ENCODE results near the gene PHYH.
"Not testable (repeated sequence)": the region's sequence is repeated elsewhere in the genome, so short reads cannot be mapped to it uniquely, and the experiment has no call there.

Gene PHYH

DNA sequence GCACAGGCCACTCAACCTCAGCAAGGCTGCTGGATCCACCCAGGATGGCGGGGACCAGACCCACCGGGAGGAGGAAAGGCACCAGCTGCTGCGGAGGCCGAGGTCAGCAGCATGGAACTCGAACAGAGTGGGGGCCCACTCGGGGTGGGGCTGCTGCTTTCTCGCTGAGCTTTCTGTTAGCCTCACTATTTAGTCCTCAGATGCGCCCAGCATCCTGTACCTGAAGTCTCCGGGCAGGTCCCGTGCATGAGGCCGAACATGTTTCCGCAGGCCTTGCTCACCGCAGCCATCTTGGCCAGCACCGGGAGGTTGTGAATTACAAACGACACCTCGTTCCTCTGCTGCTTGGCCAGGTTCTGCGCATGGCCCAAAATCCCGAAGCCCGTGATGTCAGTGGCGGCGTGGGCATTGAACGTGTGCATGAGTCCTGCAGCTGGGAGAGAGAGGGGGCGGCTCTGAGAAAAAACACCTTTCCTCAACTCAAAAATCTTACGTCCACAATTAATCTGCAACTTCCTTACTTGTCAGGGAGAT is 22.8 kb upstream of the PHYH start:
- no peak for DNase-seq

GRCh38 chr10:13321576-13321975 is 21.7 kb upstream of the PHYH start:
- DNase-seq: no peak

GRCh38 chr10:13319166-13319565 is 19.3 kb upstream of the PHYH start:
- no peak for DNase-seq

DNA sequence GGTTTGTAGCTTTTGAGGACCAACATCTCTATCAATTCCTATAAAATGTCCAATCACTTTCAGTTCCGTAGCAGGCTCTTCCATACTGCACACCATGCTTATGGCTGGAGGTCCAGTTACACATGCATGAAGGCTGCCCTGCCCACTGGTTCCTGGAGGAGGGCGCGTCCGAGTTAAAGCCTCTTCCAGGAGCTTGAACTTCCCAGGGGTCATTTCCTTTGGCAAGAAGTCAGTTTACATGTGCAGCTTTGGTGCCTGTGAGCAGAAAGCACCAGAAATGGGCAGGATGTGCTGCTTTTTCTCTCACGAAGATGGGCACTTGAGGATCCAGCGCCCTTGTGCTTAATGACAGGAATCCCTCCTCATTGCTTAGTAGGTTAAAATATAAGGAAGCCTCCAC is 17.6 kb upstream of the PHYH start:
- no peak for DNase-seq

DNA sequence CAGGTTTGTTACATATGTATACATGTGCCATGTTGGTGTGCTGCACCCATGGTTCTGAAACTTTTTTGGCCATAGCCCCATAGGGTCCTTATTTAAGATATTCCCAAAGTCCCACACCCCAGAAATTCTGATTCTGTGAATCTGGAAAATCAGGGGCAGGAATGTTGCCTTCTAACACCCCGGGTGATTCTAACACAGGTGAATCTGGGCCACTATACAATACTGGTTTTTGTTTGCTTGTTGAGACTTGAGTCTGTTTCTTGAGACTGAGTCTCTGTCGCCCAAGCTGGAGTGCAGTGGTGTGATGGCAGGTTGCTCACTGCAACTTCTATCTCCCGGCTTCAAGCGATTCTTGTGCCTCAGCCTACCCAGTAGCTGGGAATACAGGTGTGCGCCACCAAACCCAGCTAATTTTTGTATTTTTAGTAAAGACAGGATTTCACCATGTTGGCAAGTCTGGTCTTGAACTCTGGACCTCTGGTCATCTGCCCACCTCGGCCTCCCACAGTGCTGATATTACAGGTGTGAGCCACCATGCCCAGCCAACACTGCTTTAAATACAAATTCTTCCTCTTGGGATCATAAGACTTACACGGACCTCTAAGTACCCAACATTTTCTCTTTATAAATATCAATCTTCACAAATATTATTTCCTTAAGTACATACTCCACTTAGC is 16.9 kb upstream of the PHYH start:
- DNase-seq: no peak

- DNase-seq: no peak
Measured at GRCh38 chr10:13315361-13315760, 15.5 kb upstream of the PHYH start.

- no peak for DNase-seq
Measured at GRCh38 chr10:13311177-13311575, 11.3 kb upstream of the PHYH start.

- no peak for DNase-seq
Measured at GRCh38 chr10:13310518-13311176, 10.8 kb upstream of the PHYH start.

DNA sequence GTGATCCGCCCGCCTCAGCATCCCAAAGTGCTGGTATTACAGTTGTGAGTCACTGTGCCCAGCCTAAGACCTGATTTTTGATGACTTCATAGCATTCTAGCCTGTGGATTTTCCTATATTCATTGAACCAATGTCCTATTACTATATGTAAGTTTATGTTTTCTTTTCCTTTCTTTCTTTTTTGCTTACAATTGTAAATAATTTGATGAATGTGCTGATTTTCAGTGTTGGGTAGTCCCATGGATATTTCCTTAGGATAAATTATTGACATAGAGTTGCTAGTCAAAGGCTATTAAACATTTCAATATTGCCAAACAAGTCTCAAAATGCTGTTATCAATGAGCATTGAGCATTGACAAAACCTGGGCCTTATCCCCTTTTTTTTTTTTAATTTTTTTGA is 9.9 kb upstream of the PHYH start:
- no peak for DNase-seq

DNA sequence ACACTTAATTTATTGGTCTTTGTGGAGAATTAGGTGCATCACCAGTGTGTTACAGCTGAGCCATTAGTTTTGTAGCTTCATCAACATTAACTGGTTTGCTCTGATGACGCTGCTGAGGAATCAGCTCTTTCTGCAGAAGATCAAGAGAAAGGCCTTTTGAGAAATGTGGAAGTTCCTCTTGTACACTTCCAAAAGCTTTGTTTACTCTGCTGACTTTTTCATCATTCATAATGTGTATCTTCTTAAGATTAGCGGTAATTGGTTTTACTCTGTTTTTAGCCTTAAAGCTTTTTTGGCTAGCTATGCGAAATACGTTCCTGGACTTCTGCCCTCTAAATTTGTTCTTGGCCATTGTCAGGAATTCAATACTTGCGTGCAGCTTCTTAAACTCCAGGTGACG is 8.2 kb upstream of the PHYH start:
- DNase-seq: no peak

- DNase-seq: no peak
Measured at GRCh38 chr10:13306103-13306502, 6.2 kb upstream of the PHYH start.

DNA sequence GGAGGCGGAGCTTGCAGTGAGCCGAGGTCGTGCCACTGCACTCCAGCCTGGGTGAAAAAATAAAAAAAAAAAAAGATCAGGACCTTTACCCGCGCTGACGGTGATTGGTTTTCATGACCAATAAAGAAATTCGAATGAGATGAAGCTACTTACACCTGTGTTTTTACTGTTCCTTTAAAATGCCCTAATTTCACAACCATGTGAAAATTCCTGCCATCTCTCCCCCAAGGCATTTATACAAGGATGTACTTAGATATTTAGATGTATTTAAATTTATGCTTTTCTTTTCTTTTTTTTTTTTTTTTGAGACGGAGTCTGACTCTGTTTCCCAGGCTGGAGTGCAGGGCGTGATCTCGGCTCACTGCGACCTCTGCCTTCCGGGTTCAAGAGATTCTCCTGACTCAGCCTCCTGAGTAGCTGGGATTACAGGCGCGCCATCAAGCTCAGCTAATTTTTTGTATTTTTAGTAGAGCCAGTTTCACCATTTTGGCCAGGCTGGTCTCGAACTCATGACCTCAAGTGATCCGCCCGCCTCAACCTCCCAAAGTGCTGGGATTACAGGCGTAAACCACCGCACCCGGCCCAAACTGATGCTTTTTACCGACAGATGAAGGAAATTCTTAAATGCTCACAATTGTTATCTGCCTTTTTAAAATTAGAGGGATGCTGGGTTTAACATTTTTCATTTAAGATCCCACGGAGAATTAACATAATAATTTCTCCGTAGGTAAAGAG is 3.1 kb upstream of the PHYH start:
- no peak for DNase-seq

DNA sequence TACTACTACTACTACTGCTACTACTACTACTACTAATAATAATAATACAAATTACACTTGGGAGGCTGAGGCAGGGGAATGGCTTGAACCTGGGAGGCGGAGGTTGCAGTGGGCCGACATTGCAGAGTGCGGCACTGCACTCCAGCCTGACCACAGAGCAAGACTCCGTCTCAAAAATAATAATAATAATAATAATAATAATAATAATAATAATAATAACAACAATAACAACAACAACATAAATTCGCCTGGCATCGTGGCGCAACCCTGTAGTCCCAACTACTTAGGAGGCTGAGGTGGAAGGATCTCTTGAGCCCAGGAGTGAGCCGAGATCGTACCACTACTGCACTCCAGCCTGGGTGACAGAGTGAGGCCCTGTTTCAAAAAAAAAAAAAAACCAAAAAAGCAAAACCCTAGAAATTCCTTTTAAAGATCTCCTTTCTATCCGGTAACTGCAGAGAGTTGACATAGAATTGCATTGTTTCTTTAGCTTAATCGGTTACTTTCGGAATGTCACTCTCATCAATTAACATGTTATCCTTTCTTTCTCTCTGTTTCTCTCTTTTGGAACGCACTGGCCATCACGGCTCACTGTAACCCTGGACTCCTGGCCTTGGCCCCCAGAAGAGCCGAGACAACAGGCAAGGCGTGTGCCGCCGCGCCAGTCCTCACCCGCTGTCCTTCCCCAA is 972 bp downstream of the PHYH start:
- no peak for DNase-seq

DNA sequence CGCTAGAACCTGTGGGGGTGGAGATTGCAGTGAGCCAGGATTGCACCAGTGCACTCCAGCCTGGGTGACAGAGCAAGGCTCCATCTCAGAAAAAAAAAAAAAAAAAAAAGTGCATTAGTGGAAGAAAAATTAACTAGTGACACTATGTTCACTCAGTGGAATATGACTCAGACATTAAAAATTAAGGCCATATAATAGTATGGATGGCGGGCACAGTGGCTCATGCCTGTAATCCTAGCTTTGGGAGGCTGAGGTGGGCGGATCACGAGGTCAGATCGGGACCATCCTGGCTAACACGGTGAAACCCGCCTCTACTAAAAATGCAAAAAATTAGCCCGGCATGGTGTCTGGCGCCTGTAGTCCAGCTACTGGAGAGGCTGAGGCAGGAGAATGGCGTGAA is 3.4 kb downstream of the PHYH start:
- no peak for DNase-seq

GRCh38 chr10:13294784-13295183 is 5.1 kb downstream of the PHYH start:
- DNase-seq: no peak

GRCh38 chr10:13291821-13292773 is 7.8 kb downstream of the PHYH start:
- DNase-seq: no peak

DNA sequence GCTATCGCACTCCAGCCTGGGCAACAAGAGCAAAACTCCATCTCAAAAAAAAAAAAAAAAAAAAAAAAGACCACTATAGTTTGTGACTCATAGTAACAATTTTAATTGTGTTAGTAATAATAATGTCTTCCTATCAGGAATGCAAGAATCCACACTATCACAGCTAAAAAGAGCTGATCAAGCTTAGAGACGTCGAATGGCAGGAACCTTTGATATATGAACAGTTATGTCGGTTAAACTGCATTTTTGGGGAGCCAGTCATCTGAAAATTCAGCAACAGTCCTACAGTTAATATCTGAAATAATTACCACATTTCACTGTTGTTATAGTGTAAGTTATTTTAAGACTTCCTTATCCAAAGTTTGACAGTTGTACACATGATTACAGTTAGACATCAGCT is 8.8 kb downstream of the PHYH start:
- no peak for DNase-seq

GRCh38 chr10:13284050-13284449 is 15.8 kb downstream of the PHYH start:
- DNase-seq: no peak

DNA sequence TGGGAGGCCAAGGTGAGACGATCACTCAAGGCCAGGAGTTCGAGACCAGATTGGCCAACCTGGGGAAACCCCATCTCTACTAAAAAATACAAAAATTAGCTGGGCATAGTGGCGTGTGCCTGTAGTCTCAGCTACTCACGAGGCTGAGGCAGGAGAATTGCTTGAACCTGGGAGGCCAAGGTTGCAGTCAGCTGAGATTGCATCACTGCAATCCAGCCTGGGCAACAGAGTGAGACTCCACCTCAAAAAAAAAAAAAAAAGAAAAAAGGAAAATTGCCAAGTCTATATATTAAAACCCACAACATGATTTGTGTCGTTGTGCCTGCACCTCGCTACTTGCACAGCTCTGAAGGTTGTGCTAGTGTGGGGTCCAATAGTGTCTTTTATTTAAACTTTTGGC is 17.5 kb downstream of the PHYH start:
- DNase-seq: not testable (repeated sequence)

DNA sequence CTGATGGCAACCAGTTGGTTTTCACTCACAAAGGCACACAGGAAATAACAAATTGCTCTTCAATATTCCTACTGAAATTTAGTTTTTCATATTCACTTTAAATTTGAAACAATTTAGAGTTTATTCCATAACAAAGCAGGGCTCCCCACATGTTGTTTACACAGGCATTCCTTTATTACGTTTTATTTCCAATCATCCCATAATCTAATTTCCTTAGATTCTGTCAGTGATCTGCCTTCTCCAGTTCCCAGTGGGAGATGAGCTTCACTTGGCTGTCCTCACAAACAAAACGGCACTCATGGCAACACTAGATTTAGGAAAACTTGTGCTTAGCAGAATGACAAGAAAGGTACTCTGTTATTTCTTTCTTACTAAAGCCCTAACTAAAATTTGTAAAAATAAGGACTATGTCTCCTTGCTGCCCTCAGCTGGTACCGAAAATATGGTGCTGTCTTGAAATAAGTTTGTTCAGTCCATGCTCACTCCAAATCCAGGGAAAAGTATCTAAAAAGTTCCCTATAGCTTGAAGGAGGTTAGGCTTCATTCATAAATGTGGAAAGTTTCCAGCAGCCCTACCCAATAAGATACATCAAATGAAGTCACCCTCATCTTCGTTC is 23.0 kb downstream of the PHYH start:
- DNase-seq: no peak
